ENCODE data around the gene TTLL12.

DNA sequence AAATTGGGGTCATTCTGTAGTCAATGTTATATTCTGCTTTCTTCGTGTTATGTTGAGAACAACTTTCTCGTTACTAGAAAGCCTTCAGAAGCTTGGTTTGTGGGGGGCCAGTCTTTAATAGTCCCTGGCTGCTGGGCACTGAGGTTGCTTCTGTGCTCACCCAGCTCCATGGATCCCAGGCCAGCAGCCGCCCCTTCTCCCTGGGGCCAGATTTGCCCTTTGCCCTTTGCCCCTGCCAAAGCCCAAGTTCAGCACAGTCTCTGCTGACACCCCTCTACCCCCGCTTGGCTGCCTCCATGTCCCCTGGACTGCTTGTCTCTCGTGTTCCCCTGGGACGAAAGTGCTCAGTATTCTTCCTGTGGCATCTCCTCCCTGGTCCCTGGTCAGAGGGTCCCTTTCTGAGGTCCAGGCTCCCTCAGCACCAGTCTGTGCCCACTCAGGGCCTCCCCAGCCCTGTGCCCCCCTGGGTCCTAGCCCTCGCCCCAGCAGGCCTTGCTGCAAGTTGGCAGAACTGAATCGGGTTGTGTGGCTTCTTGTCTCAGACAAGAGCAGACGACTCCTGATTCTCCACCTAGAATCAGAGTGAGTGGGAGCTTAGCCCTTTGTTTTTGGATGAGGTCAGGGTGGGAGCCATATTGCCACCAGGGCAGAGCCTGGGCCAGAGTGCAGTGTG, 28.9 kb downstream of the TTLL12 start:
- TF ChIP-seq, protein P1, sequence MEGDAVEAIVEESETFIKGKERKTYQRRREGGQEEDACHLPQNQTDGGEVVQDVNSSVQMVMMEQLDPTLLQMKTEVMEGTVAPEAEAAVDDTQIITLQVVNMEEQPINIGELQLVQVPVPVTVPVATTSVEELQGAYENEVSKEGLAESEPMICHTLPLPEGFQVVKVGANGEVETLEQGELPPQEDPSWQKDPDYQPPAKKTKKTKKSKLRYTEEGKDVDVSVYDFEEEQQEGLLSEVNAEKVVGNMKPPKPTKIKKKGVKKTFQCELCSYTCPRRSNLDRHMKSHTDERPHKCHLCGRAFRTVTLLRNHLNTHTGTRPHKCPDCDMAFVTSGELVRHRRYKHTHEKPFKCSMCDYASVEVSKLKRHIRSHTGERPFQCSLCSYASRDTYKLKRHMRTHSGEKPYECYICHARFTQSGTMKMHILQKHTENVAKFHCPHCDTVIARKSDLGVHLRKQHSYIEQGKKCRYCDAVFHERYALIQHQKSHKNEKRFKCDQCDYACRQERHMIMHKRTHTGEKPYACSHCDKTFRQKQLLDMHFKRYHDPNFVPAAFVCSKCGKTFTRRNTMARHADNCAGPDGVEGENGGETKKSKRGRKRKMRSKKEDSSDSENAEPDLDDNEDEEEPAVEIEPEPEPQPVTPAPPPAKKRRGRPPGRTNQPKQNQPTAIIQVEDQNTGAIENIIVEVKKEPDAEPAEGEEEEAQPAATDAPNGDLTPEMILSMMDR (IDR thresholded peaks at IDR 0.05), result no peak
- no peak for TF ChIP-seq POLR2A (IDR thresholded peaks at IDR 0.05)
